ENCODE measurements around the gene CTNNA1.

CTNNA1 gene

GRCh38 chr5:138981586-138981985 is 228.4 kb downstream of the CTNNA1 start:
- Histone ChIP-seq H3K4me1 (ENCODE audit: control insufficient read depth in 1 of 2, insufficient read depth in 1 of 2, low read depth in 1 of 2, low read length in 1 of 2) (no peaks in the 10 kb centered on the region), H3K4me3 (ENCODE audit: low read depth in 1 of 2, low read length in 1 of 2) (no peak overlapping the region), H3K9me3 (no peaks in the 10 kb centered on the region), H3K27me3 (no peaks in the 10 kb centered on the region), H3K36me3 (no peaks in the 10 kb centered on the region), H3K27ac (no peak overlapping the region)
- TF ChIP-seq, protein P1, sequence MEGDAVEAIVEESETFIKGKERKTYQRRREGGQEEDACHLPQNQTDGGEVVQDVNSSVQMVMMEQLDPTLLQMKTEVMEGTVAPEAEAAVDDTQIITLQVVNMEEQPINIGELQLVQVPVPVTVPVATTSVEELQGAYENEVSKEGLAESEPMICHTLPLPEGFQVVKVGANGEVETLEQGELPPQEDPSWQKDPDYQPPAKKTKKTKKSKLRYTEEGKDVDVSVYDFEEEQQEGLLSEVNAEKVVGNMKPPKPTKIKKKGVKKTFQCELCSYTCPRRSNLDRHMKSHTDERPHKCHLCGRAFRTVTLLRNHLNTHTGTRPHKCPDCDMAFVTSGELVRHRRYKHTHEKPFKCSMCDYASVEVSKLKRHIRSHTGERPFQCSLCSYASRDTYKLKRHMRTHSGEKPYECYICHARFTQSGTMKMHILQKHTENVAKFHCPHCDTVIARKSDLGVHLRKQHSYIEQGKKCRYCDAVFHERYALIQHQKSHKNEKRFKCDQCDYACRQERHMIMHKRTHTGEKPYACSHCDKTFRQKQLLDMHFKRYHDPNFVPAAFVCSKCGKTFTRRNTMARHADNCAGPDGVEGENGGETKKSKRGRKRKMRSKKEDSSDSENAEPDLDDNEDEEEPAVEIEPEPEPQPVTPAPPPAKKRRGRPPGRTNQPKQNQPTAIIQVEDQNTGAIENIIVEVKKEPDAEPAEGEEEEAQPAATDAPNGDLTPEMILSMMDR (IDR thresholded peaks at IDR 0.05) = no peak

GRCh38 chr5:138983984-138984383 is 230.8 kb downstream of the CTNNA1 start:
- no peaks in the 10 kb centered on the region for H3K27me3 ChIP-seq
- no peak overlapping the region for H3K4me3 ChIP-seq (ENCODE audit: low read depth in 1 of 2, low read length in 1 of 2)
- H3K9me3 ChIP-seq = no peaks in the 10 kb centered on the region
- TF ChIP-seq, protein P1 (IDR thresholded peaks at IDR 0.05) = no peak
- H3K27ac ChIP-seq = no peak overlapping the region
- no peaks in the 10 kb centered on the region for H3K4me1 ChIP-seq (ENCODE audit: control insufficient read depth in 1 of 2, insufficient read depth in 1 of 2, low read depth in 1 of 2, low read length in 1 of 2)
- H3K36me3 ChIP-seq = no peaks in the 10 kb centered on the region
